Muscle layer of colon (tissue), 2 donors: ENCODE results near the gene NMS.

Source experiments
- H3K27ac ChIP-seq: one replicate; pipeline ENCODE4 v1.7.0; 2013; ENCODE audit warnings: low read depth, mild to moderate bottlenecking, low read length, moderate library complexity
- H3K27me3 ChIP-seq, 2 donors: one replicate each; pipeline ENCODE4 v1.7.0; 2013; ENCODE audit warnings: low read length in 2 of 2, mild to moderate bottlenecking in 2 of 2; ENCODE audit not compliant: insufficient read depth in 2 of 2, control insufficient read depth in 1 of 2
- H3K36me3 ChIP-seq: one replicate; pipeline ENCODE4 v1.7.0; 2013; ENCODE audit warnings: mild to moderate bottlenecking, low read length; ENCODE audit not compliant: insufficient read depth
- H3K4me1 ChIP-seq: one replicate; pipeline ENCODE4 v1.7.0; 2013; ENCODE audit warnings: mild to moderate bottlenecking, low read length; ENCODE audit not compliant: insufficient read depth
- H3K4me3 ChIP-seq, 2 donors: one replicate each; pipeline ENCODE4 v1.7.0; 2013; ENCODE audit warnings: low read length in 2 of 2, low read depth in 1 of 2, mild to moderate bottlenecking in 1 of 2, moderate library complexity in 1 of 2
- H3K9ac ChIP-seq: one replicate; pipeline ENCODE4 v1.7.0; 2013; ENCODE audit warnings: low read length
- H3K9me3 ChIP-seq: one replicate; pipeline ENCODE4 v1.7.0; 2013; ENCODE audit warnings: mild to moderate bottlenecking, low read length
- donor health status: abdominal sarcoma.
- donor health status: Adenocarcinoma of cecum.

The NMS gene

GRCh38 chr2:100494712-100495111 is 24.4 kb downstream of the NMS start:
- Histone ChIP-seq H3K4me1 (no peaks in the 10 kb centered on the region), H3K9me3 (no peaks in the 10 kb centered on the region), H3K4me3 (no peak overlapping the region), H3K36me3 (no peaks in the 10 kb centered on the region), H3K9ac (no peak overlapping the region), H3K27ac (no peak overlapping the region), H3K27me3 (no peaks in the 10 kb centered on the region)

- no peak overlapping the region for H3K27ac ChIP-seq
- H3K36me3 ChIP-seq: no peaks in the 10 kb centered on the region
- H3K4me1 ChIP-seq: no peaks in the 10 kb centered on the region
- no peak overlapping the region for H3K9ac ChIP-seq
- H3K27me3 ChIP-seq: no peaks in the 10 kb centered on the region
- H3K4me3 ChIP-seq: no peak overlapping the region
- H3K9me3 ChIP-seq: no peaks in the 10 kb centered on the region
These were observed 32.5 kb downstream of the NMS start for GRCh38 chr2:100502782-100503181.

GRCh38 chr2:100504542-100504941 is 34.3 kb downstream of the NMS start:
- no peaks in the 10 kb centered on the region for H3K9me3 ChIP-seq

GRCh38 chr2:100509066-100509465 is 38.8 kb downstream of the NMS start:
- H3K4me3 ChIP-seq: no peak overlapping the region

More at GRCh38 chr2:100504542-100504941, 34.3 kb downstream of the NMS start:
- no peak overlapping the region for H3K4me3 ChIP-seq
- no peaks in the 10 kb centered on the region for H3K4me1 ChIP-seq
- H3K27ac ChIP-seq: no peak overlapping the region
- H3K9ac ChIP-seq: no peak overlapping the region
- no peaks in the 10 kb centered on the region for H3K36me3 ChIP-seq
- no peaks in the 10 kb centered on the region for H3K27me3 ChIP-seq

GRCh38 chr2:100513650-100514049 is 43.4 kb downstream of the NMS start:
- no peaks in the 10 kb centered on the region for H3K9me3 ChIP-seq
- no peaks in the 10 kb centered on the region for H3K36me3 ChIP-seq
- H3K27ac ChIP-seq: no peak overlapping the region
- no peaks in the 10 kb centered on the region for H3K4me1 ChIP-seq
- no peak overlapping the region for H3K9ac ChIP-seq
- no peak overlapping the region for H3K4me3 ChIP-seq
- no peaks in the 10 kb centered on the region for H3K27me3 ChIP-seq

More at GRCh38 chr2:100509066-100509465, 38.8 kb downstream of the NMS start:
- Histone ChIP-seq H3K27me3 (no peaks in the 10 kb centered on the region), H3K27ac (no peak overlapping the region), H3K9ac (no peak overlapping the region), H3K4me1 (no peaks in the 10 kb centered on the region), H3K36me3 (no peaks in the 10 kb centered on the region), H3K9me3 (no peaks in the 10 kb centered on the region)

- H3K9me3 ChIP-seq: no peaks in the 10 kb centered on the region
- H3K4me1 ChIP-seq: no peaks in the 10 kb centered on the region
- no peak overlapping the region for H3K27ac ChIP-seq
- H3K27me3 ChIP-seq: no peaks in the 10 kb centered on the region
- no peak overlapping the region for H3K4me3 ChIP-seq
- no peaks in the 10 kb centered on the region for H3K36me3 ChIP-seq
- no peak overlapping the region for H3K9ac ChIP-seq
These were observed 47.3 kb downstream of the NMS start for GRCh38 chr2:100517556-100517955.

GRCh38 chr2:100518801-100519200 is 48.5 kb downstream of the NMS start:
- no peaks in the 10 kb centered on the region for H3K36me3 ChIP-seq
- no peak overlapping the region for H3K4me3 ChIP-seq
- H3K27me3 ChIP-seq: no peaks in the 10 kb centered on the region
- H3K27ac ChIP-seq: no peak overlapping the region
- no peaks in the 10 kb centered on the region for H3K4me1 ChIP-seq
- H3K9ac ChIP-seq: no peak overlapping the region
- H3K9me3 ChIP-seq: no peaks in the 10 kb centered on the region

- H3K9ac ChIP-seq: no peak overlapping the region
- no peaks in the 10 kb centered on the region for H3K27me3 ChIP-seq
- H3K4me1 ChIP-seq: no peaks in the 10 kb centered on the region
- no peaks in the 10 kb centered on the region for H3K9me3 ChIP-seq
- no peak overlapping the region for H3K4me3 ChIP-seq
- no peaks in the 10 kb centered on the region for H3K36me3 ChIP-seq
- H3K27ac ChIP-seq: no peak overlapping the region
These were observed 49.9 kb downstream of the NMS start for GRCh38 chr2:100520224-100520623.

GRCh38 chr2:100522430-100522829 is 52.1 kb downstream of the NMS start:
- no peak overlapping the region for H3K9ac ChIP-seq
- H3K9me3 ChIP-seq: no peaks in the 10 kb centered on the region
- H3K27ac ChIP-seq: no peak overlapping the region
- no peak overlapping the region for H3K4me3 ChIP-seq
- no peaks in the 10 kb centered on the region for H3K36me3 ChIP-seq
- H3K27me3 ChIP-seq: no peaks in the 10 kb centered on the region
- H3K4me1 ChIP-seq: no peaks in the 10 kb centered on the region

GRCh38 chr2:100524331-100524730 is 54.0 kb downstream of the NMS start:
- no peak overlapping the region for H3K4me3 ChIP-seq
- no peaks in the 10 kb centered on the region for H3K36me3 ChIP-seq
- H3K9me3 ChIP-seq: no peaks in the 10 kb centered on the region
- H3K27me3 ChIP-seq: no peaks in the 10 kb centered on the region
- no peaks in the 10 kb centered on the region for H3K4me1 ChIP-seq
- no peak overlapping the region for H3K27ac ChIP-seq
- H3K9ac ChIP-seq: no peak overlapping the region

- Histone ChIP-seq H3K36me3 (no peaks in the 10 kb centered on the region), H3K9ac (no peak overlapping the region), H3K4me3 (no peak overlapping the region), H3K27ac (no peak overlapping the region), H3K27me3 (no peaks in the 10 kb centered on the region), H3K9me3 (no peaks in the 10 kb centered on the region), H3K4me1 (no peaks in the 10 kb centered on the region)
These were observed 56.6 kb downstream of the NMS start for GRCh38 chr2:100526868-100527267.

GRCh38 chr2:100527440-100528015 is 57.2 kb downstream of the NMS start:
- Histone ChIP-seq H3K27me3 (no peaks in the 10 kb centered on the region), H3K4me3 (no peak overlapping the region), H3K36me3 (no peaks in the 10 kb centered on the region), H3K9ac (no peak overlapping the region), H3K27ac (no peak overlapping the region), H3K4me1 (no peaks in the 10 kb centered on the region), H3K9me3 (no peaks in the 10 kb centered on the region)
